ENCODE results near the gene NPRL2.

Gene NPRL2

DNA sequence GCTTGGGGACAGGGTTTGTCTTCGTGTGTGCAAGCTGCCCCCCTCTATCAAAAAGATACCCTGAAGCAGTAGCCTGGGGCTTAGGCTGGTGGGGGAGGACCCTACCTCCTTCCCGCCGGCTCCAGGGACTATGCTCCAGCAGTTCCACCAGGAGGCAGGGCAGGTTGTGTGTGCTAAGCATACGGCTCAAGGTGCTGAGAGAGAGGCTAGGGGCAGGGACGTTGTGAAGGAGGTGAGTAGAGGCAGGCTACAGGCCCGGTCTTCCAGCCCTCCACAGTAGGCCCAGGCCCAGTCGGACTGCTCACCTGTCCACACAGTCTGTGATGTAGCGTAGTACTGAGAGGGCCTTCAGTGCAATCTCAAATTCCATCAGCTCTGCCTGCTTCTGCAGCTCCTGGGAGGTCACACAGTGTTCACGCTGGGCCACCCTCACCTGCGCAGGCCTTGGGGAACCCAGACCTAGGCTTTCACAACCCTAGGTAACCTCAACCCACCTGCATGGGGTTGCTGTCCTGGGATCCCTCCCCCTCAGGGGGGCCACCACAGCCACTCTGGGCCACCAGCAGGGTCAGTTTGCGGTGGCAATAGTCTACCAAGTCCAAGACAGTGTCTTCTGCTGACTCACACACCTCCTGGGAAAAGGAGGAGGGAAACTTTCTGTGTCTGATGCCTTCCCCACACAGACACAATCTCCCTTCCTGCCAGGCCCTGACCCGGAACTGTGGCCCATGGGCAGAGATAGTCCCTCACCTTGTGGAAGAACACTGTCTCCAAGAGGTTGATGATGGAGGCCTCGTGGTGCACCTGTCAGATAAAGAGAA, 7.6 kb downstream of the NPRL2 start:
- TF ChIP-seq, protein P1, sequence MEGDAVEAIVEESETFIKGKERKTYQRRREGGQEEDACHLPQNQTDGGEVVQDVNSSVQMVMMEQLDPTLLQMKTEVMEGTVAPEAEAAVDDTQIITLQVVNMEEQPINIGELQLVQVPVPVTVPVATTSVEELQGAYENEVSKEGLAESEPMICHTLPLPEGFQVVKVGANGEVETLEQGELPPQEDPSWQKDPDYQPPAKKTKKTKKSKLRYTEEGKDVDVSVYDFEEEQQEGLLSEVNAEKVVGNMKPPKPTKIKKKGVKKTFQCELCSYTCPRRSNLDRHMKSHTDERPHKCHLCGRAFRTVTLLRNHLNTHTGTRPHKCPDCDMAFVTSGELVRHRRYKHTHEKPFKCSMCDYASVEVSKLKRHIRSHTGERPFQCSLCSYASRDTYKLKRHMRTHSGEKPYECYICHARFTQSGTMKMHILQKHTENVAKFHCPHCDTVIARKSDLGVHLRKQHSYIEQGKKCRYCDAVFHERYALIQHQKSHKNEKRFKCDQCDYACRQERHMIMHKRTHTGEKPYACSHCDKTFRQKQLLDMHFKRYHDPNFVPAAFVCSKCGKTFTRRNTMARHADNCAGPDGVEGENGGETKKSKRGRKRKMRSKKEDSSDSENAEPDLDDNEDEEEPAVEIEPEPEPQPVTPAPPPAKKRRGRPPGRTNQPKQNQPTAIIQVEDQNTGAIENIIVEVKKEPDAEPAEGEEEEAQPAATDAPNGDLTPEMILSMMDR (IDR thresholded peaks at IDR 0.05; ENCODE audit: low read depth, low read length): no peak
- TF ChIP-seq POLR2A (IDR thresholded peaks at IDR 0.05; ENCODE audit: extremely low read depth, insufficient read length) (no peak), MYC (IDR thresholded peaks at IDR 0.05; ENCODE audit: low read depth, low read length) (no peak)
- TF ChIP-seq, protein P2, sequence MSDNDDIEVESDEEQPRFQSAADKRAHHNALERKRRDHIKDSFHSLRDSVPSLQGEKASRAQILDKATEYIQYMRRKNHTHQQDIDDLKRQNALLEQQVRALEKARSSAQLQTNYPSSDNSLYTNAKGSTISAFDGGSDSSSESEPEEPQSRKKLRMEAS (IDR thresholded peaks at IDR 0.05; ENCODE audit: low read depth, low read length): no peak
- no peak overlapping the region for H3K4me3 ChIP-seq (ENCODE audit: low read depth, low read length)
- DNase-seq (ENCODE audit: low read depth): peak; percentile 42

DNA sequence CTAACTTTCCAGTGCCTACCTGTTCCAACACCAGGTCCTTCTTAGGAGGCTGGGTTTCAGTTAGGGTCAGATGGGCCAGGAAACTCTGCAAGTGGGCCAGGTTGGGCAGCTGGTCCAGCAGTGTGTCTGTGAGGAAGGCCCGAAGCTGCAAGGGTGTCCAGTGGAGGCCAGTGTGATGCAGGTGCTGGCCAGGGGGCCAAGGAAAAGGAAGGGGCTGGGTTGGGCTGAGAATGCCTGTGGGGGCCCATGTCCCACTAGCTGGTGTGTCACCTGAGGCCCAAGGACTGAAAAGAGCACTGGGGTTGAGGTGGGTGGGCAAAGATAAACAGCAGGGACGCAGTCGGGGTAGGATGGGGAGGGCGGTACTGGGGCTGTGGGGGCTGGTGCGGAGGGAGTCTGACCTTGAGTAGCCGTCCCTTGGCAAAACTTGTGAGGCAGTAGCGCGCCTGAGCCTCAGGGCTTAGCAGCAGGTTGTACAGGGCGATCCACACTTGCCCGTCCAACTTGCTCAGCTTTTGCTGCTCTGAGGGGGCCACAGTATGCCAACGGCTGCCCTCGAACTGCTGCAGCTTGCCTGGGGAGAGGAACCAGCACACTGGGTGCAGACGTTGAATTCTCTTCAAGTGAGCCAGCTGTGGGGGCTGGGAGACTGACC, 8.5 kb downstream of the NPRL2 start:
- TF ChIP-seq, protein P1 (IDR thresholded peaks at IDR 0.05; ENCODE audit: low read depth, low read length): no peak
- TF ChIP-seq MYC (IDR thresholded peaks at IDR 0.05; ENCODE audit: low read depth, low read length) (no peak), POLR2A (IDR thresholded peaks at IDR 0.05; ENCODE audit: extremely low read depth, insufficient read length) (no peak)
- TF ChIP-seq, protein P2 (IDR thresholded peaks at IDR 0.05; ENCODE audit: low read depth, low read length): no peak
- H3K4me3 ChIP-seq (ENCODE audit: low read depth, low read length): no peak overlapping the region
- no peak for DNase-seq (ENCODE audit: low read depth)

DNA sequence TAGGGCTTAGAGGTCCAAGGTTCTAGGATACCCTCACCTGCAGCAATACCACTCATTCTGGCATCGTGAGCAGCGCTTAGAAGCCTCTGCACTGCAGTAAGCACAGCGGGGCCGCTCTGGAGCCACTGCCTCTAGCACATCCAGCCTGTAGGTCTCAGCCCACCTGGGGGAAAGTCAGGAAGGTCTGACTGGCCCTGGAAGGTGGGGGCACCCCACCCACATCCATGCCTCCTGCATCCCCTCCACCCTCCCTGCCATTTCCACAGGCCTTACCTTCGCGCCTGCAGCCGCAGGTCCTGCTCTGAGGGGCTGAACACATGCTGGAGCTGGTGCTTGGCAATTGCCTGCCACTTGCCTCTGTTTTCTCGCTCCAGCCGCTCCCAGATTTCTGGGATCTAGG, 9.0 kb downstream of the NPRL2 start:
- TF ChIP-seq, protein P1 (IDR thresholded peaks at IDR 0.05; ENCODE audit: low read depth, low read length): no peak
- no peak for TF ChIP-seq MYC (IDR thresholded peaks at IDR 0.05; ENCODE audit: low read depth, low read length)
- no peak for TF ChIP-seq POLR2A (IDR thresholded peaks at IDR 0.05; ENCODE audit: extremely low read depth, insufficient read length)
- TF ChIP-seq, protein P2 (IDR thresholded peaks at IDR 0.05; ENCODE audit: low read depth, low read length): no peak
- no peak for DNase-seq (ENCODE audit: low read depth)
- peak overlapping the region; percentile 64 for H3K4me3 ChIP-seq (ENCODE audit: low read depth, low read length)

DNA sequence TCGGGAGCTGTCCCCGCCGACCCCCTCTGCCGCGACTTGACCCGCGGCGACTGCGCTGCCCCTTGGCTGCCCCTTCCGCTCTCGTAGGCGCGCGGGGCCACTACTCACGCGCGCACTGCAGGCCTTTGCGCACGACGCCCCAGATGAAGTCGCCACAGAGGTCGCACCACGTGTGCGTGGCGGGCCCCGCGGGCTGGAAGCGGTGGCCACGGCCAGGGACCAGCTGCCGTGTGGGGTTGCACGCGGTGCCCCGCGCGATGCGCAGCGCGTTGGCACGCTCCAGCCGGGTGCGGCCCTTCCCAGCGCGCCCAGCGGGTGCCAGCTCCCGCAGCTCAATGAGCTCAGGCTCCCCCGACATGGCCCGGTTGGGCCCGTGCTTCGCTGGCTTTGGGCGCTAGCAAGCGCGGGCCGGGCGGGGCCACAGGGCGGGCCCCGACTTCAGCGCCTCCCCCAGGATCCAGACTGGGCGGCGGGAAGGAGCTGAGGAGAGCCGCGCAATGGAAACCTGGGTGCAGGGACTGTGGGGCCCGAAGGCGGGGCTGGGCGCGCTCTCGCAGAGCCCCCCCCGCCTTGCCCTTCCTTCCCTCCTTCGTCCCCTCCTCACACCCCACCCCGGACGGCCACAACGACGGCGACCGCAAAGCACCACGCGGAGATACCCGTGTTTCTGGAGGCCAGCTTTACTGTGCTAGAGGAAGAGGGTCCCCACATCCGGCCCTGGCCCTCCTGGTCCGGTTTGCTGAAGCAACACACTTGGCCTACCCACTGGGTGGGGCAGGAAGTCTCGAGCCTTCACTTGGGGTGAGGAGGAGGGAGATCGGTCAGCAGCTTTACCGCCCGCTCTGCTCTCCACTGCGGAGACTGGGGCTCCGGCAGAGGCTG, 9.9 kb downstream of the NPRL2 start, which contains the start of gene RASSF1:
Gene RASSF1 (minus strand): TSS at position 389 of the 882 bp plus-strand sequence. CDS start 31 bp downstream, at position 358.
- TF ChIP-seq POLR2A (IDR thresholded peaks at IDR 0.05; ENCODE audit: extremely low read depth, insufficient read length) (peak; percentile 84), MYC (IDR thresholded peaks at IDR 0.05; ENCODE audit: low read depth, low read length) (peak; percentile 95)
- TF ChIP-seq, protein P1 (IDR thresholded peaks at IDR 0.05; ENCODE audit: low read depth, low read length): no peak
- TF ChIP-seq, protein P2 (IDR thresholded peaks at IDR 0.05; ENCODE audit: low read depth, low read length): peak; percentile 92
- peak; percentile 98 for DNase-seq (ENCODE audit: low read depth)
- H3K4me3 ChIP-seq (ENCODE audit: low read depth, low read length): peak within 1 kb of the TSS; percentile 99

DNA sequence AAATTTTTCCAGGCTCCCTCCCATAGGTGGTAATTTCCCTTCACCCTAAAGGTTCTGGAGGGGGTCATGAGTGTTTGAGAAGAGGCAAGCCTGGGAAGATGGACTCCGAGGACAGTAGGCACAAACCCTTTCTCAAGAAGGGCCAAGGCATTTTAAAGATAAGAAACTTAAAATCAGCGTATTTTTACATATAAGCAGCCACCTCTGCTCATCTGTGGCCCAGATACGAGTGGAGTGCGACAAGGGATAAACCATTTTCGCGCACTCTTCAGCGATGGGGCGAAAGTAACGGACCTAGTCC, 10.5 kb downstream of the NPRL2 start:
- TF ChIP-seq, protein P2 (IDR thresholded peaks at IDR 0.05; ENCODE audit: low read depth, low read length): no peak
- TF ChIP-seq, protein P1 (IDR thresholded peaks at IDR 0.05; ENCODE audit: low read depth, low read length): no peak
- no peak for TF ChIP-seq MYC (IDR thresholded peaks at IDR 0.05; ENCODE audit: low read depth, low read length)
- no peak for TF ChIP-seq POLR2A (IDR thresholded peaks at IDR 0.05; ENCODE audit: extremely low read depth, insufficient read length)
- peak overlapping the region; percentile 99 for H3K4me3 ChIP-seq (ENCODE audit: low read depth, low read length)
- DNase-seq (ENCODE audit: low read depth): no peak
